Pancreas (tissue), 10 donors: Measurements from ENCODE around the gene CTSK. TPM values are rescaled to one million over a fixed set of nuclear protein-coding genes. Genes with fewer than 3 reads are reported as not detected.

ENCODE experiments used
- ATAC-seq, 4 donors: fragments of 200-7000 bp; cut with Tn5 transposase; one replicate each; pipeline versions ENCODE4 v1.8.0 to v1.9.1; 2020; ENCODE audit warnings: mild to moderate bottlenecking in 4 of 4, moderate library complexity in 4 of 4
- DNase-seq, 6 donors: peaks; one replicate each; pipeline ENCODE4 v3.0.0-alpha.2; 2020
- FAIRE-seq: peaks from 2 replicates; lab custom pipeline; 2012; peaks lifted over from hg19 to GRCh38; lab: Jason Lieb, UNC
- H3K27ac ChIP-seq, 4 donors: fragments of 200-600 bp; sonication (generic); 1 replicate in 3 of 4; 2 replicates in 1 of 4; pipeline versions ENCODE4 v1.5.0 to v1.8.0; 2020
- H3K27me3 ChIP-seq, 4 donors: fragments of 200-600 bp; one replicate each; pipeline ENCODE4 v1.8.0; 2021
- H3K36me3 ChIP-seq, 3 donors: fragments of 200-600 bp; sonication (generic) in 1 of 3; one replicate each; pipeline versions ENCODE4 v1.5.0 to v1.8.0; 2020 to 2021
- H3K4me1 ChIP-seq, 3 donors: fragments of 200-600 bp; one replicate each; pipeline ENCODE4 v1.8.0; 2021
- H3K4me3 ChIP-seq, 4 donors: fragments of 200-600 bp; sonication (generic) in 2 of 4; one replicate each; pipeline versions ENCODE4 v1.5.0 to v1.8.0; 2020 to 2021
- H3K9me3 ChIP-seq, 4 donors: fragments of 200-600 bp; one replicate each; pipeline ENCODE4 v1.8.0; 2021
- WGBS, 2 donors: extraction: QIAGEN DNeasy Blood & Tissue Kit; methylation state at CpG; one replicate each; pipeline ENCODE4 v1.1.7; 2013; 5-methylcytosine and 5-hydroxymethylcytosine counted together
- intact Hi-C, 3 donors: fragments of 100-400 bp; cut with DNase I; formaldehyde crosslinking; loops; one replicate each; pipeline versions ENCODE4 v1.11.1 to v1.14.2; 2022
- polyA plus RNA-seq, 2 donors: library from polyadenylated mRNA; stranded (reverse); fragments of 200-250 nt; gene quantifications; one replicate each; pipeline ENCODE4 v1.2.3, GENCODE V29; 2013
- total RNA-seq, 6 donors: library from RNA; stranded (reverse); fragmentation: NEBNext Ultra II Directional in 4 of 6; extraction: Animal tissue kit (Norgen Biotek cat#: 25700) in 4 of 6; gene quantifications; one replicate each; pipeline versions ENCODE4 v1.2.1 to v1.2.4, GENCODE V29; 2021 to 2023
- TF ChIP-seq, protein P1 (sequence below), 4 donors: fragments of 200-600 bp; sonication (generic) in 3 of 4; IDR thresholded peaks; one replicate each; pipeline versions ENCODE4 v1.5.0 to v1.8.0; 2021; ENCODE audit warnings: antibody characterized with exemption in 4 of 4
- donor health status: healthy with polysubstance abuse.
- donor health status: DM: no; HTN: no; CAD: no; lungs with moderate emphysema.
- donor health status: DM: no; HTN: no; CAD: no.
- donor health status: control.
- donor health status: control.
- donor health status: Bipolar disorder and iron deficiency.
- donor health status: DM: yes; HTN: yes; CAD: no.
- donor health status: DM: no; HTN: no; CAD: no.
- donor health status: DM: no; HTN: no; CAD: no.
- donor health status: DM: yes; HTN: yes; CAD: no.

Gene CTSK
- total and polyA plus RNA-seq, 8 donors, result 1.5 to 34.6 (median 6.0) TPM

DNA sequence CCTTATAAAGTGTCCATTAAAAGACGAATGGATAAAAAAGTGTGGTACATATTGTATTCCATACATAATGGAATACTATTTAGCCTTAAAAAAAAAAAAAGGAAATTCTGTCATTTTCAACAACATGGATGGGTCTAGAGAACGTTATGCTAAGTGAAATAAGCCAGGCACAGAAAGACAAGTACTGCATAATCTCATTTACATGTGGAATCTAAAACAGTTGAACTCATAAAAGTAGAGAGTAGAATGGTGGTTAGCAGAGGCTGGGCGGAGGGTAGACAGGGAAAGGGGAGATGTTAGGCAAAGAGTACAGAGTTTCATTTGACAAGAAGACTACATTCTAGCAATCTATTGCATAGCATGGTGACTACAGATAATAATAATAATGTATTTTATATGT lies 45.0 kb downstream of the CTSK start:
- 79 to 83% methylated on average over 3 of the region's 3 CpGs for WGBS, 2 donors
- Histone ChIP-seq H3K4me1 (peaks cover 0 to 9% (median 0%) of the 10 kb centered on the region in 3 donors), H3K36me3 (no peaks in the 10 kb centered on the region), H3K27ac (no peak overlapping the region), H3K27me3 (no peaks in the 10 kb centered on the region), H3K4me3 (no peak overlapping the region), H3K9me3 (no peaks in the 10 kb centered on the region)
- ATAC-seq, result no peak
- TF ChIP-seq, protein P1, sequence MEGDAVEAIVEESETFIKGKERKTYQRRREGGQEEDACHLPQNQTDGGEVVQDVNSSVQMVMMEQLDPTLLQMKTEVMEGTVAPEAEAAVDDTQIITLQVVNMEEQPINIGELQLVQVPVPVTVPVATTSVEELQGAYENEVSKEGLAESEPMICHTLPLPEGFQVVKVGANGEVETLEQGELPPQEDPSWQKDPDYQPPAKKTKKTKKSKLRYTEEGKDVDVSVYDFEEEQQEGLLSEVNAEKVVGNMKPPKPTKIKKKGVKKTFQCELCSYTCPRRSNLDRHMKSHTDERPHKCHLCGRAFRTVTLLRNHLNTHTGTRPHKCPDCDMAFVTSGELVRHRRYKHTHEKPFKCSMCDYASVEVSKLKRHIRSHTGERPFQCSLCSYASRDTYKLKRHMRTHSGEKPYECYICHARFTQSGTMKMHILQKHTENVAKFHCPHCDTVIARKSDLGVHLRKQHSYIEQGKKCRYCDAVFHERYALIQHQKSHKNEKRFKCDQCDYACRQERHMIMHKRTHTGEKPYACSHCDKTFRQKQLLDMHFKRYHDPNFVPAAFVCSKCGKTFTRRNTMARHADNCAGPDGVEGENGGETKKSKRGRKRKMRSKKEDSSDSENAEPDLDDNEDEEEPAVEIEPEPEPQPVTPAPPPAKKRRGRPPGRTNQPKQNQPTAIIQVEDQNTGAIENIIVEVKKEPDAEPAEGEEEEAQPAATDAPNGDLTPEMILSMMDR (IDR thresholded peaks at IDR 0.05), result no peak
- intact Hi-C loops, result no loop called here
- DNase-seq, result no peak
- FAIRE-seq, result no peak

DNA sequence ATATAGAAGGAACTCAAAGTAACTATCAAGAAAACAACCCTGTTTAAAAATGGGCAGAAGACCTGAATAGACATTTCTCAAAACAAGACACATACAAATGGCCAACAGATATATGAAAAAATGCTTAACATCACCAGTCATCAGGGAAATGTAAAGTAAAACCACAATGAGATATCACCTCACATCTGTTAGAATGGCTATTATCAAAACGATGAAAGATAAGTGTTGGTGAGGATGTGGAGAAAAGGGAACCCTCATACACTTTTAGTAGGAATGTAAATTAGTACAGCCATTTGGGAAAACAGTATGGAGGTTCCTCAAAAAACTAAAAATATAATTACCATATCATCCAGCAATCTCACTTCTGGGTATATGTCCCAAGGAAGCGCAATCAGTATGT lies 45.5 kb downstream of the CTSK start:
- intact Hi-C loops, result no loop called here
- H3K4me3 ChIP-seq, result no peak overlapping the region
- H3K36me3 ChIP-seq, result no peaks in the 10 kb centered on the region
- peaks cover 0 to 9% (median 0%) of the 10 kb centered on the region in 3 donors for H3K4me1 ChIP-seq
- 89 to 94% methylated on average over 2 of the region's 2 CpGs for WGBS, 2 donors
- no peaks in the 10 kb centered on the region for H3K9me3 ChIP-seq
- H3K27me3 ChIP-seq, result no peaks in the 10 kb centered on the region
- no peak overlapping the region for H3K27ac ChIP-seq
- FAIRE-seq (no peak), ATAC-seq (no peak), DNase-seq (no peak)
- TF ChIP-seq, protein P1 (IDR thresholded peaks at IDR 0.05), result no peak

DNA sequence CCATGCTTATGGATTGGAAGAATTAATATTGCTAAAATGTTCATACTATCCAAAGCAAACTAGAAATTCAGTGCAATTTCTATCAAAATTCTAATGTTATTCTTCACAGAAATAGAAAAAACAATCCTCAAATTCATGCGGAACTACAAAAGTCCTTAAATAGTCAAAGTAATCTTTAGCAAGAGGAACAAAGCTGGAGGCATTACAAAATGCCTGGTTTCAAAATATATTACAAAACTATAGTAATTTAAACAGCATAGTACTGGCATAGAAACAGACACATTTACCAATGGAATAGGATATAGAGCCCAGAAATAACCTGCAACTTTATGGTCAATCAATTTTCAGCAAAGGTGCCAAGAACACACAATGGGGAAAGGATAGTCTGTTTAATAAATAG lies 46.3 kb downstream of the CTSK start:
- H3K4me1 ChIP-seq, result peaks cover 0 to 9% (median 0%) of the 10 kb centered on the region in 3 donors
- no peak overlapping the region for H3K27ac ChIP-seq
- ATAC-seq, result no peak
- H3K9me3 ChIP-seq, result no peaks in the 10 kb centered on the region
- no peak overlapping the region for H3K4me3 ChIP-seq
- H3K27me3 ChIP-seq, result no peaks in the 10 kb centered on the region
- intact Hi-C loops, result no loop called here
- TF ChIP-seq, protein P1 (IDR thresholded peaks at IDR 0.05), result no peak
- WGBS, 2 donors, result 96 to 100% methylated on average over 1 of the region's 1 CpG
- no peak for FAIRE-seq
- no peak for DNase-seq
- H3K36me3 ChIP-seq, result no peaks in the 10 kb centered on the region

DNA sequence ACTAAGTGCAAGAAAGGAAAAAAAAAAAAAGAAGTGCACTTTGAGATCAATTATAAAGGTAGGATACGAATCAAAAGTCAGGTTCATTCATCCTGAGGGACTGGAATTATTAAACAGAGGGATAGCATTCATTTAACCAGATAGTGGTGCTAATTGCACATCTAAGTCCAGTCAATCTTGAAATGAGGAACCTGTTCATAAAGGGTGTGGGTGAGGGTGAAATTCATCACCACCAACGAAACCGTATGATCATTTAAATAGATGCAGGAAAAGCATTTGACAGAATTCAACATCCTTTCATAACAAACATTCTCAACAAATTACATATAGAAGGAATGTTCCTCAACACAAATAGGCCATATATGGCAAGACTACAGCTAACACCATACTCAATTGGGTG lies 48.0 kb downstream of the CTSK start:
- no peak overlapping the region for H3K27ac ChIP-seq
- H3K4me3 ChIP-seq, result no peak overlapping the region
- TF ChIP-seq, protein P1 (IDR thresholded peaks at IDR 0.05), result no peak
- 84 to 85% methylated on average over 3 of the region's 3 CpGs for WGBS, 2 donors
- DNase-seq (no peak), FAIRE-seq (no peak), ATAC-seq (no peak)
- intact Hi-C loops, result no loop called here
- no peaks in the 10 kb centered on the region for H3K27me3 ChIP-seq
- no peaks in the 10 kb centered on the region for H3K36me3 ChIP-seq
- no peaks in the 10 kb centered on the region for H3K9me3 ChIP-seq
- H3K4me1 ChIP-seq, result peaks cover 0 to 9% (median 0%) of the 10 kb centered on the region in 3 donors

DNA sequence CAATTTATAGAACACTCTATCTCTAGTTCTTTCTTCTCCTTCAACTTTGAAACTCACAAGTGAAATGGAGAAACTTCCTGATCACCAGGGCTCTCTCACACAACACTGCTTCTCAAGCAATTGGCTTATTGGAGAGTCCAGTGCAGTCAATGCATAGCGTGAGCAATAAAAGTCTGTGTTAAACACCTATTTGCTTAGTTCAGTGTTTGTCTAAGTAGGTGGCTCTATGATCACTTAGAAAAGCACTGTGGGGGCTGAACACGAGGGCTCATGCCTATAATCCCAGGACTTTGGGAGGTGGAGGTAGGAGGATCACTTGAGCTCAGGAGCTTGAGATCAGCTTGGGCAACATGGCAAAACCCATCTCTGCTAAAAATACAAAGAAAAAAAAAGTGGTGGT lies 54.6 kb downstream of the CTSK start:
- WGBS, 2 donors, result 65 to 86% methylated on average over 2 of the region's 2 CpGs
- DNase-seq, result no peak
- intact Hi-C loops, result no loop called here
- no peak overlapping the region for H3K4me3 ChIP-seq
- no peak for FAIRE-seq
- no peaks in the 10 kb centered on the region for H3K27me3 ChIP-seq
- no peak for ATAC-seq
- no peak overlapping the region for H3K27ac ChIP-seq
- TF ChIP-seq, protein P1 (IDR thresholded peaks at IDR 0.05), result no peak
- H3K4me1 ChIP-seq, result no peaks in the 10 kb centered on the region
- no peaks in the 10 kb centered on the region for H3K36me3 ChIP-seq
- H3K9me3 ChIP-seq, result no peaks in the 10 kb centered on the region
